Medulla oblongata (tissue), 1 donor: ENCODE measurements around the gene CELSR2.
A peak's percentile ranks its signal among the peaks of the same experiment; 100 is the strongest.
"Not testable (repeated sequence)": the region's sequence is repeated elsewhere in the genome, so short reads cannot be mapped to it uniquely, and the experiment has no call there.

Experiments
- DNase-seq: peaks from one replicate; pipeline ENCODE4 v3.0.0-alpha.2; 2015; ENCODE audit errors: extremely low spot score

Gene CELSR2

GRCh38 chr1:109248797-109249629 is at the start of gene CELSR2:
CELSR2 (plus strand) TSS chr1:109249539; CDS start chr1:109250080, 541 bp downstream.
- peak; percentile 75 for DNase-seq

- DNase-seq = no peak
Measured at GRCh38 chr1:109199710-109200109, 49.6 kb upstream of the CELSR2 start.

DNA sequence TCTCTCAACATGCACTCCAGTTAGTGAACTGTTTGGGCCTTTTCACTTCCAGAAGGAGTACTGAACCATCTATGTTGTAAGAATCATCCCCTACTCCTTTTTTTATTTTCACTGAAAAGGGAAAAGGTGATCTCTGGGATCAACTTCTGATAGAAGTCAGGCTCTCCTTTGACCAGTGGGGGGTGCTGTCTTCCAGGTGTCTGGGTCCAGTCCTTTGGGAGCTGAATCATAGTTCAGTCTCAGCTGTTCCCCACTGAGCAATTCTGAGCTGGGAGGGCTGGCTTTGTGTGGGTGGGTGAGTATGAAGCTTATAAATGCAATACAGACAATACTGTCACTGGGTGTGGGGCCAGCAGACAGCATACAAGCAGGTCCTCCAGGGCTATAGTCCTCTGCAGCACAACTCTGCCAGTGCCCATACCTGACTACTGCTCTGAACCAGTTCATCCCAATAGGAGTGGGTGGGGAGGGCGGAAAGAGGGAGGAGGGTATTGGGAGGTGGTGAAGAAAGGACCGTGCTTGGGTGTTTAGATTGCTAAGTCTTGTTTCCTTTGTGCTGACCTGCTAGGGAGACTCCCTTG is 48.1 kb upstream of the CELSR2 start:
- DNase-seq = peak; percentile 83

GRCh38 chr1:109204484-109204883 is 44.9 kb upstream of the CELSR2 start:
- DNase-seq = peak; percentile 22

DNA sequence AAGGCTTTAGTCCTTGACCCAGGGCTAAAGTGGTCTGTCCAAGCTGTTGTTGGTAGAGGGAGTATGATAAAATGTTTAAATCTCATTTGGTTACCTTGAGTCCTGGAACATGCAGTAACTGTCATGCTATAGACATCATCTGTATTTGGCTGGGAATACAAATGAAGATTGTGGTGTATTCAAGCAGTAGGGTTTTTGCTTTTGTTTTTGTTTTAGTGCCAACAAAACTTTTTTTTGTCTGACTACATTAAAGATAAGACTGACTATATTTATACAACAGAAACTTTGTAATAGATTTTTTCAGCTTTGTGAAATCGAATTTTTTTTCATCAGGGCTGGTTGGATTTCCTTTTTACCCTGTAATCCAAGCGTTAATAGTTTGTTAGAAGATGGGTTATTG is 43.0 kb upstream of the CELSR2 start:
- DNase-seq = no peak

- no peak for DNase-seq
Measured at GRCh38 chr1:109207467-109208103, 41.8 kb upstream of the CELSR2 start.

GRCh38 chr1:109208394-109208793 is 40.9 kb upstream of the CELSR2 start:
- DNase-seq = no peak

GRCh38 chr1:109208836-109209463 is 40.4 kb upstream of the CELSR2 start:
- DNase-seq = no peak

GRCh38 chr1:109210058-109210457 is 39.3 kb upstream of the CELSR2 start:
- no peak for DNase-seq

- DNase-seq = no peak
Measured at GRCh38 chr1:109213345-109213823, 36.0 kb upstream of the CELSR2 start.

GRCh38 chr1:109213824-109214693 is 35.3 kb upstream of the CELSR2 start, which contains the start of gene SARS1:
SARS1 (plus strand) TSS chr1:109213918; CDS start chr1:109213993, 75 bp downstream.
- peak; percentile 95 for DNase-seq

- DNase-seq = peak; percentile 51
Measured at GRCh38 chr1:109214695-109215623, 34.4 kb upstream of the CELSR2 start.

GRCh38 chr1:109216662-109217061 is 32.7 kb upstream of the CELSR2 start:
- no peak for DNase-seq

DNA sequence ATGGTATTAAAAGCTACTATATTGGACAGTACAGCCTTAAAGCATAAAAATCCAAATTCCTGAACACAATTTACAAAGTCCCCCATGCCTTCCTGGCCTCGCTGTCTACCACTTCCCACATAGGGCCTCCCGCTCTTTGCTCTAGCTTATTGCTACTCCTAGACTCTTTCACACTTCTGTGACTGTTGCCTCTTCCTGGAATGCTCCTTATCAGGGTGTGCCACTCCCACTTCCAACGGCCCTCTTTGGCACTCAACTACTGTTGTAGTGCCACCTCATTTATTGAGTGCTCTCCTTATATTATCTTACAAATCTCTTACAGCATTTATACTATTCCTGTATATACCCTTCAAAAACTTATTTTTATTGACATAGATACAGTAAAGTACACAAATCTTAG is 30.8 kb upstream of the CELSR2 start:
- no peak for DNase-seq

GRCh38 chr1:109221201-109221600 is 28.1 kb upstream of the CELSR2 start:
- not testable (repeated sequence) for DNase-seq

GRCh38 chr1:109225308-109225707 is 24.0 kb upstream of the CELSR2 start:
- DNase-seq = no peak

DNA sequence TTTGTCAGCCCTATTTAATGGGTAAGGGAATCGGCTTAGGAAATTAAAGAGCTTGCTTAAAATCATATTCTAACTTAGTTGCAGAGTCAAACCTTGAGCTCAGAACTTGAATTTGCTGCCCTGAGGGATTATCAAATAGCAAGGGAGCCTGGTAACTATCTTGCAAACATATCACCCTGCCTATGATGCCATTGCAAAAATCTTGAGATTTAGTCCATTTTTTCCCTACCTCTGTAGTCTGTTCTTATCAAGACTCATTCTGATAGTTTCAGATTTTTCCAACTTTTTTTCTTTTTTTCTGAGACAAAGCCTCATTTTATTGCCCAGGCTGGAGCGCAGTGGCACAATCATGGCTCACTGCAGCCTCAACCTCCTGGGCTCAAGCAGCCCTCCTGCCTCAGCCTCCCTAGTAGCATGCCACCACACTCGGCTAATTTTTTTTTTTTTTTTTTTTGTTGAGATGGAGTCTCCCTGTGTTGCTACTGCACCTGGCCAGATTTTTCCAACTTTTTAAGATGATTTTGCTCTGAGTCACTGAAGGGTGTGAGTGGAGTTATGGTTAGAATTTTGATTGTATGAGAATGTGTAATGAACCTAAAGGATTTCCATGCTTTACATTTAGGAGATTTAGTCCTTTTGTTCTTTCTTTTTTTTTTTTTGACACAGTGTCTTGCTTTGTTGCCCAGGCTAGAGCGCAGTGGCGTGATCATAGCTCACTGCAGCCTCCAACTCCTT is 23.5 kb upstream of the CELSR2 start:
- no peak for DNase-seq

- no peak for DNase-seq
Measured at GRCh38 chr1:109228167-109228566, 21.2 kb upstream of the CELSR2 start.

DNA sequence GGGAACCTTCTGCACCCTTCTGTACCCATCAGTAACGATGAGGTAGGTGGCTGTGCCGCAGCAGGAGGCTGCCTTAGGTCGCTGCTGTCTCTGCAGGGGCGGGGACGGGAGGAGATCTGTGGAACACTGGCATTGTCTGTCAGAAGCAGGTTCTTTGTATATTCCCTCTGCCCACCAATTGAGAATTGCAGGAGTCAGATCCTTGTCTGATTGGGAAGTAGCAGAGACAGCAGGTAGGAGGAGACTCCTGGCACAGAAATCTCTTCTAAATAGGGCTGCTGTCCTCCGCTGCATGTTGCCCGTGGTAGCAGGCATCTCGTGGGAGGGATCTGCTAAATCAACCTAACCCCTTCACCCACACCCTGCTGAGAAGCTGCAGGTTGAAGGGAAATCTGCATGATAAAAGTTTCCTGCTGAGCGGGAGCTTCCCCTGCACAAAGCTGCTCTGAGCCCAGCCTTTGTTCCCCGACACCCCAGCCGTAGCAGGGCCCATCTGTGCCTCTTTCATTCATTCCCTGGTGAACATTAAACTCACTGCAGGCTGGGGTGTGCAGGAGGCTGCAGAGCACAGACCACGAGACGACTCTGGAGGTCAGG is 19.7 kb upstream of the CELSR2 start:
- peak; percentile 55 for DNase-seq
